Measurements from ENCODE around the gene MSH3.
"Not testable (repeated sequence)": the region's sequence is repeated elsewhere in the genome, so short reads cannot be mapped to it uniquely, and the experiment has no call there.

Gene MSH3

DNA sequence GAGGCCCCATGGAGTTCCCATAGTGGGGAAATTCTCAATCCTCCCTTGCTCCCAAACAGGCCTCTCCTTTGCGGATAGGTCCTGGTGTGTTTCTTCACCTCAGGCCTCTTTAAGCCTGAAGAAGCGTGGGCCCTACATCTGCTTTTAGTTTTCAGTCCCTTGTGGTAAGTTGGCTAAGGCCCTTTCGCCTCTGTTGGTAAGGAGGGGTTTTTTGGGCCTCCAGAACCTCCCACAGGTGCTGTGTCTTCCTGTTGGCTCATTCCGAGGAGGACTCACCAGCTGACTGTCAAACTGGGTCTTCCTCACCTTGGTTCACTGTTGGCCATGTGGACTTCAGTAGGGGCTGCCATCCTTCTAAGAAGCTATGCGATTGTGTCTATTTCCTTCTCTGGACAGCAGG is 56.8 kb downstream of the MSH3 start:
- no peak for DNase-seq

- DNase-seq, result peak; percentile 13
These were observed 57.5 kb downstream of the MSH3 start for GRCh38 chr5:80711938-80712337.

DNA sequence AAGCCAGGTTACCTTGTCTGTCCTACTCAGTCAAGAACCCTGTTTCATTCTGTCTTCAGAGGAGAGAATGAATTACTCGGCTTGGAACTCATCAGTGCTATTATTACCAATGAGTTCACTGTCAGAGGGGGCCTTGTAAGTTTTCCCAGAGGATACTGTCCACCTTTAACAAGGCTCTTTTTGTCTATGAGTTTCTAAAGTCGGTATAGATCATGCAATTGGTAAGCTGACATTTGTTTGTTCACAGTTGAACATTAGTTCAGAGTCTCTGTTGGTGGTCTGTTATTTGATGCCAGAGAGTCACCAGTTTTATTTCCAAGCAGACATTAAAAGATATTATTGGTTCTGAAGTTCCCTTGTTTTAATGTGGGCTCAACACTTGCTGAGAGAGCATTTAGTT is 58.5 kb downstream of the MSH3 start:
- no peak for DNase-seq

DNA sequence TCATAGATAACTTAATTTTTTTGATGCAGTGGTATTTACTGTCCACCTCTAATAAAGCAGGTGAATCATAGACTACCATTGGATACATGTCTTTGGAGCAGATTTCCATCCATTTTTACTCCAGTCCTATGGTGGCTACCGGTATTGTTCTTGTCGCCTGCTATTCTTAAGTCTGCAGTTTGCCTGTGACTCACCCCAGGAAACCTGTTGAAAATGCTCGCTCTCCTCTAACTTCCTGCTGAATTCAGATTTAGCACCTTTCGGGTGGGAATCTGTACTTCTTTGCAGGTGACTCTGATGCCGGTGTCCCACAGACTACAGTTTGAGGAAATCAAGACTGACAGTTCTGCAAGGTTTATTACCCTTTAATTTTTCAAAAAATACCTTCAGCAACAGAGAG is 59.2 kb downstream of the MSH3 start:
- DNase-seq, result no peak

DNA sequence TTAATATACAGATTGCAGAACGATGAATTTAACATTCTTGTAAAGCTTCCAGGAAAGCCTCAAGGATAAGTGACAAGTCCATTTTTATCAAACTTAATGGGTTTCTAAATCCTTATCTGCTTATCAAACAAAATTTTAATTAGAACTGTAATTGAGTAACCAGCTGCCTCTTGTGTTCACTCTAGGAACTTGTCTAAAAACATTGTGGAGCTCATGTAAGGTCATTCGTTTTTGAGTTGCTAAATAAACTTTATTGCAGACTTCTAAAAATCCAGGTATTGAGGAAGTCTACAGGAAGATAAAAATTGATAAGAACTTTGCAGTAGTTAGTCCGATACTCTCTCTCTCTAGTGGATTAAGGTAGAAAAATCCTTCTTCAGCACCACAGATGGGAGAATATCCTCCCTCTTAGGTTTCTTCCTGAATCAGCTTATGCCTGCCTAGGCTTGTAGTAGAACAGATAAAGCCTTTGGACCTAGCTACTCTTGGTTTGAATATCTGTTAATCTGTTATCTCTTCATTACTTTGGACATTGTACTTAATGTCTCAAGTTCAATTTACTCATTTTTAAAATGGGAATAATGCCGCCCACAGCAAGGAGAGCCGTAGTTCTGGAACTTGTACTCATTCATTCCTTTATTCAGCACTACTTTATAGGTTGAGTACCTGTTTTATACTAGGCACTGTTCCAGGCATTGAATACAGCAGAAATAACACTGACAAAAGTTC is 60.3 kb downstream of the MSH3 start:
- DNase-seq, result no peak

- DNase-seq, result no peak
These were observed 61.4 kb downstream of the MSH3 start for GRCh38 chr5:80715887-80716286.

DNA sequence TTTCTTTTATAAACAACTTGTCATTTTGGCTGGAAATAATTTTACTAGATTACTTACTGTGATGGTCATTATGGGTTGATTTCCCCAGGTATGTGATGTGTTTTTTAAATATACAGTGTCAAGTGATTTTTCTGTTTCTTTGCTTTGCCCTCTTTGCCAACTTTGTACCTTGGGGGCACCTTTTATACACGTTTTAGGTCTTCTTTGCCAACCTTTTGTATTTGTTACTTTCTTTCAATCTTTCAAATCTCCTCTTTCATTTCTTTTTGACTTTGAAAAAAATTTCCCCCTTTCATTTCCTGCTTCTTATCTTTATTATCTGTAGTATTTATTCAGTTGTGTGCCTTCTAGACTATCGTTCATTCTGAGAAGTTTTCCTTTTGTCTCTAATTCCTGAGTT is 65.7 kb downstream of the MSH3 start:
- DNase-seq, result no peak

DNA sequence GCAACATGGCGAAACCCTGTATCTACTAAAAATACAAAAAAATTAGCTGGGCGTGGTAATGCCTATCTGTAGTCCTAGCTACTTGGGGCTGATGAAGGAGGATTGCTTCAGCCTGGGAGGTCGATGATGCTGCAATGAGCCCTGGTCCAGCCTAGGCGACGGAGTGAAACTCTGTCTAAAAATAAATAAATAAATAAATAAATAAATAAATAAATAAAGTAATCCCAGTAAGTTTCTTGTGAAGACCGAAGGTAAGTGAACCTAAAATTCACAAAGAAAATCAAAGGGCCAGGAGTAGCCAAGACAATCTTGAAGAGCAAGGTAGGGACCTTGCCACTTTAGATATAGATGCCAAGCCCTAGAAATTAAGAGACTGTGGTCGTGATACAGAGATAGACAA is 68.5 kb downstream of the MSH3 start:
- no peak for DNase-seq

GRCh38 chr5:80725446-80725845 is 71.0 kb downstream of the MSH3 start:
- no peak for DNase-seq

DNA sequence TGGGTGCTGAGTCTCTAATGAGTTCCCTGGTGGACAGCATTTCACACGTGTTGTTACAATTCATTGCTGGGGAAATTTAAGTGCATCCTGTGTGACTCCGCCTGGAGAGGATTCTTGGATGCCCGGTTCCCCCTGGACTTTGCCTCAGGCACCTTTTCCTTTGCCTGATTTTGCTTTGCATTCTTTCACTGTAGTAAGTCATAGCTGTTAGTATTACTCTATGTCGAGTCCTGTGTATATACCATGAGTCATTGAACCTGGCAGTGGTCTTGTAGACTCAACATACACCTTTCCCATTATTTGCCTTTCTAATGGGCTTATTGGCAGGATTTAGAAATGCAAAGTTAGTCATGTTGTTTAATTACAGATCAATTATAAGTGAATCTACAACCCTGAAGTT is 82.3 kb downstream of the MSH3 start:
- DNase-seq, result no peak

- no peak for DNase-seq
These were observed 84.0 kb downstream of the MSH3 start for GRCh38 chr5:80738466-80738865.

DNA sequence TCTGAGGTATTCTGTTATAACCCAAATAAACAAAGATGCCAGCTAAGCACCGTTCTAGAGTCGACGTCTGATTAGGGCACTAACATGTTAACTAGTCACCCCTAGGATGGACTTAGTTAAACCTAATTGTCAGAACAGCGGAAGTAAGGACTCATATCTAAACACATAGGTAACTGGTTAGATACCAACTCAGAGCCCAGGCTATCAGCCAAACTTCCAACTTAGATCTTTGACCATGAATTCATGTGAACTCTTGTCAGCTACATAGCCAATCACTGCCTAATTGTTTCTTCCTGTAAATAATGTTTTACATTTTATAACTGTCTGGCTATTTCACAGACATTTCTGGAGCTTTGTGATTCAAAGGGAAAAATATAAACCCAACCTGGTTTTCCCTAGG is 84.6 kb downstream of the MSH3 start:
- no peak for DNase-seq

DNA sequence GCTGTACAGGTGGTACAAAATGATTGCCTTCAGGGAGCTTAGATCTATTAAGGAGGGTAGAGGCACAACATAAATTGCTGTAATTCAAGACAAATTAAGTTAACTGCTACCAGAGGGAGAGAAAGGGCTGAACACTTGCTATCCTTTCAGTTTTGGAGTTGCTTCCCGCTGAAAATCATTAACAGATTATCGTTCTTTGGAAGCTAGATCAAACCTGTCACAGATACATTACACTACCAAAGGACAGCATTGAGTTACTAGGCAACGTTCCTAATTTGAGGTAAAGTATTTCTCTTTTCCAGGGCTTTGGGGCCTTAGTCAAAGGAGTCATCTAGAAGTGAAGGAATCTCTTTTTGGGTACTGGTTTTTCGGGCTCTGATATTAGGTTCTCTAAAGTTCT is 85.0 kb downstream of the MSH3 start:
- no peak for DNase-seq

GRCh38 chr5:80739898-80740297 is 85.4 kb downstream of the MSH3 start:
- DNase-seq, result no peak

- not testable (repeated sequence) for DNase-seq
These were observed 86.0 kb downstream of the MSH3 start for GRCh38 chr5:80740488-80740887.

DNA sequence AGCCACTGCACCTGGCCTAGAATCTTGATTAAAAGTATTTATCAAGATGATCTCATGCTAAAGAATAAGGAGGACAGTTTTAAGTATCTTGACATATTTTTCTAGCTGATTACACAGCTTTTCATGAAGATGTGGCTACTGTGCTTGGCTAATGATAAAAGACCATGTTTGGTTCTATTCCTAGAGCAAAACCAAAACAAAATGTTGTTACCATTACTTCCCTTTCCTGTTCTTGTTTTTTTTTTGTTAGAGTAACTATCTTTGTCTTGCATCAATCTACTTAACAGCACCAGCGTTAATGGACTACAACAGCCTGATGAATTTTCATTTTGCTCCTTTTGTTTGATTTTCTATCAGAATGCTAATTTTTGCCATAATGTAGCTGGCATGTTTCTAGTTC is 86.5 kb downstream of the MSH3 start:
- no peak for DNase-seq

GRCh38 chr5:80744149-80744548 is 89.7 kb downstream of the MSH3 start:
- DNase-seq, result no peak

DNA sequence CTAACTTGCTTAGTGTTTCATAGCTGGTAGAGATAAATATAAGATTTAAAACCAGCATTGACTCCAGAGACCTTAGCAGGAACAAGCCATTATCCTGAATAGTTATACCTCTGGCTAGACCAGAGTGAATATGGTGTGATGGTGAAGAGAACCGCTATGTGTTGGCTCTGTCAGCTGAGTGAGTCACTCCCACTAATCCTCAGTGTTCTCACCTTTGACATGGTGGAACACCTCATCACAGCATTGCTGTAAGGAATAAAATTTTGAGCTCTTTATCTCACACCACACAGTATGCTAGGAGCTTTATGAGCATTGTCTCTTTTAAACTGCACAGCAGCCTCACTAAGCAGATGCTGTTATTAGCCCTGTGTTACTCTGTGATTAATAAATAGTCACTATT is 91.0 kb downstream of the MSH3 start:
- DNase-seq, result no peak

GRCh38 chr5:80747922-80748321 is 93.5 kb downstream of the MSH3 start:
- DNase-seq, result no peak

DNA sequence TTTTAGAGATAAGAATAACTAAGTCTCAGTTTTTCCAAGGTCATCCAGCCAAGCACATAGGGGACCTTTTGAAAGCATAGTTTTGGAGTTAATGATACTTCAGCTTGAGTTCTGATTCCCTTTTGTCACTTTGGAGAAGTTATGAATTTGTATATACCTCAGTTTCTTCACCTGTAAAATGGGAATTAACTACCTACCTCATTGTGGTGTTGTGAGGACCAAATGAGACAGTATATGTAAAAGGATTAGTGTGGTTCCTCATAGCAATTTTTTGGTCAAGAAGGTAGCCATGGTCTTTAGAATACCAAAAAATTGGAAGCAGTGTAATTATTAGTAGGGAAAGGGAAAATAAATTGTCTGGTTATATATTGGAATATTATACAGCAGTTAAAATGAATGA is 98.0 kb downstream of the MSH3 start:
- no peak for DNase-seq

DNA sequence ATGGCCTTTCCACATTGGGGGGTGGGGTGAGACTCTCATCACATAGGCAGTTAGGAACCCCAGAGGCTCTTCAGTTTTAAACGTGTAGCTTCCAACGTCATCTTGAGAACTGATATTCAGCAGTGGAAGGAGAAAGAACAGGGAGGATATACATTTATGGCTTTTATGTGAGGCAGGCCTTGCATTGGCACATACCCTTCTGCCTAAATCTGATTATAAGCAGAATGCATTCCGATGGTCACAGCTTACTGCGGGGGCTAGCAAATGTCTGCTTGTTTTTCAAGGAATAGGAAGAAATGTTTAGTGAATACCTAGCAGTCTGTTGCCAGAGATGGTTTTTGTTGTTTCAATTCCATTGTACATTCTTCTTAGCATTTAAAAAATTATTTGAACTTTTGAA is 99.3 kb downstream of the MSH3 start:
- no peak for DNase-seq

DNA sequence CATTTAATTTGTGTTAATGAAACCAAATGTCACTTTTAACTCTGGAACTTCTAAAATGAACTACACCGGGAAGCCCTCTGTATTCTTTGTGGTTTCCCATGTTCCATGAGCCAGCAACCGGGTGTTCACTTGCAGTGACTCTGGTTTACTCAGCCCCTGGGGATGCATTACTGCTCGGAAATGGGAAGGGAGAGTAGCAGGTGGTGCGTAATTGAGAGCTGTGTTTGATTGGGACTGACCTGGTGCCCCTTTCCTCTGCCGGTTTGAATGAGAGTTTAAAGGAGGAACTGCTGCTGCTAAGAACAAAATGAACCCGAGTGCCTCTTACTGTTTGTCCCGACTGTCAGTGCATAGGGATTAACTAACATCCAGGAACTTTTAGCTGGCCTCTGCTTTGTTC is 100.4 kb downstream of the MSH3 start:
- DNase-seq, result peak; percentile 78

DNA sequence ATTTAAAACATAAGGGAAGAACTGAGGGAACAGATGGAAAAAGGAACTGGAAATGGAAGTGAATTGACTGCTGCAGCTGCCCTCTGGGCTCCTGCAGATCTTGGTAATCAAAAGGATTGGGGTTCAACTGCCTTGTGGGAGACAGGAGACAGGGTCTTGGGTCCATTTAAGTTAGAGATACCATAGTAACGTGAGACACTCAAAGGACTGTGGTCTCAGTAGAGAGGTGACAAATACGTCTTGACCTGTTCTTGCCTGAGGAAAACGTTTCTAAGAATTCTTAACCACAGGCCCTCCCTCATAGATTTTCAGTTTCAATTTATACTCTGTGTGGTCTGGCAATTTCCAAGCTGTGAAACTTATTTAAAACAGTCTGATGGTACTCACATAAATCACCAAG is 101.2 kb downstream of the MSH3 start:
- DNase-seq, result no peak

DNA sequence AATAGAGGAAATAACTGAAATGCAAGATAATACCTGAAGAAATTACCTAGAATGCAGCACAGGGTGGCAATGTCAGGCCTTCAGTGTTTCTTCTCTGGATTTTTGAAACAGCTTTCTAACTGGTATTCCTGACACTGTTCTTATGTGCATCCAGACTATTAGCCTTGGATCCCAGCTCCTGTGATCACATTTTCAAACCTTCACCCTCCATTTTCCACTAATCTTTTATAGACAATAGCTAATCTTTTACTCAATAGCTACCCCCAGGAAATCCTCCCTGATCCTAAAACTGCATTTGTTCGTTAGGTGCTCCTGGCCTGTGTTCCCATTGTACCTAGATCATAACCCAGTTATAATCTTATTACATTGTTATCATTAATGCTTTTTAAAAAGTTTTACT is 101.8 kb downstream of the MSH3 start:
- no peak for DNase-seq

GRCh38 chr5:80757290-80757689 is 102.8 kb downstream of the MSH3 start:
- DNase-seq, result no peak
